Liver (tissue), 3 donors: ENCODE results near the gene ST6GALNAC5.
"Not testable (repeated sequence)": the region's sequence is repeated elsewhere in the genome, so short reads cannot be mapped to it uniquely, and the experiment has no call there.

Experiments used
- FOXA1 ChIP-seq: IDR thresholded peaks from 2 replicates; pipeline ENCODE4 v1.6.1; 2016; ENCODE audit warnings: antibody characterized with exemption
- FOXA2 ChIP-seq: IDR thresholded peaks from 2 replicates; pipeline ENCODE4 v1.6.1; 2016; ENCODE audit warnings: antibody characterized with exemption
- RAD21 ChIP-seq, 2 donors: IDR thresholded peaks; 2 replicates each; pipeline ENCODE4 v1.6.1; 2016; ENCODE audit warnings: antibody characterized with exemption in 2 of 2, mild to moderate bottlenecking in 2 of 2
- RXRA ChIP-seq, 2 donors: IDR thresholded peaks; 2 replicates each; pipeline ENCODE4 v1.6.1; 2017 to 2018; ENCODE audit warnings: antibody characterized with exemption in 2 of 2, mild to moderate bottlenecking in 1 of 2
- SP1 ChIP-seq: IDR thresholded peaks from 2 replicates; pipeline ENCODE4 v1.6.1; 2018; ENCODE audit warnings: antibody characterized with exemption, mild to moderate bottlenecking
- TAF1 ChIP-seq: conservative IDR thresholded peaks from 2 replicates; pipeline ENCODE4 v1.6.1; 2016; ENCODE audit warnings: antibody characterized with exemption, mild to moderate bottlenecking
- YY1 ChIP-seq: IDR thresholded peaks from 2 replicates; pipeline ENCODE4 v1.6.1; 2016; ENCODE audit warnings: antibody characterized with exemption, mild to moderate bottlenecking
- TF ChIP-seq, protein P1 (sequence below): fragments of 150-350 bp; IDR thresholded peaks from 2 replicates; pipeline ENCODE4 v1.5.1; 2017; ENCODE audit warnings: improper control_type of control experiment, low read depth, low read length; ENCODE audit not compliant: missing input control
- TF ChIP-seq, protein P2 (sequence below): IDR thresholded peaks from 2 replicates; pipeline ENCODE4 v1.6.1; 2016; ENCODE audit warnings: antibody characterized with exemption
- TF ChIP-seq, protein P3 (sequence below): IDR thresholded peaks from 2 replicates; pipeline ENCODE4 v1.6.1; 2016; ENCODE audit warnings: antibody characterized with exemption, mild to moderate bottlenecking
- donor health status: healthy.
- donor health status: healthy.

DNA sequence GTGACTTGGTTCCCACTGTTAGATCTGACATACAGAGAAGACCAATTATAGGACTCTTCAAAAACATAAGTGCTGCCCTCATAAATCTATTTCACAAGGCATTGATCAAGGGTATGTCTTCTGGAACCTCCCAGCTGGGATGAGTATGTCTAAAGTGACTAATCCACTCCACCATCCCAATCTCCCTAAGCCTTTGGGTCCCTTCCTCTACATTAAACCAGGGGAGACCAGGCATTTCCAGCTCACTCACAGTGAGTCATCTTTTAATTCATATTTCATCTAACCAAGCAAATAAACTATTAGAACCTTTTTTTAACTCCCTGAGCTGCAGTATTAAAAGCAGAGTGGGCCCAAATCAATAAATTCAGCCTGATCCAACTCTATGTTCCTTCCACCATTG lies 11.7 kb downstream of the ST6GALNAC5 start:
- not testable (repeated sequence) for TF ChIP-seq RAD21 (IDR thresholded peaks at IDR 0.05); FOXA1; FOXA2; SP1; TAF1; RXRA (IDR thresholded peaks at IDR 0.05); YY1
- TF ChIP-seq, protein P1, sequence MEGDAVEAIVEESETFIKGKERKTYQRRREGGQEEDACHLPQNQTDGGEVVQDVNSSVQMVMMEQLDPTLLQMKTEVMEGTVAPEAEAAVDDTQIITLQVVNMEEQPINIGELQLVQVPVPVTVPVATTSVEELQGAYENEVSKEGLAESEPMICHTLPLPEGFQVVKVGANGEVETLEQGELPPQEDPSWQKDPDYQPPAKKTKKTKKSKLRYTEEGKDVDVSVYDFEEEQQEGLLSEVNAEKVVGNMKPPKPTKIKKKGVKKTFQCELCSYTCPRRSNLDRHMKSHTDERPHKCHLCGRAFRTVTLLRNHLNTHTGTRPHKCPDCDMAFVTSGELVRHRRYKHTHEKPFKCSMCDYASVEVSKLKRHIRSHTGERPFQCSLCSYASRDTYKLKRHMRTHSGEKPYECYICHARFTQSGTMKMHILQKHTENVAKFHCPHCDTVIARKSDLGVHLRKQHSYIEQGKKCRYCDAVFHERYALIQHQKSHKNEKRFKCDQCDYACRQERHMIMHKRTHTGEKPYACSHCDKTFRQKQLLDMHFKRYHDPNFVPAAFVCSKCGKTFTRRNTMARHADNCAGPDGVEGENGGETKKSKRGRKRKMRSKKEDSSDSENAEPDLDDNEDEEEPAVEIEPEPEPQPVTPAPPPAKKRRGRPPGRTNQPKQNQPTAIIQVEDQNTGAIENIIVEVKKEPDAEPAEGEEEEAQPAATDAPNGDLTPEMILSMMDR: not testable (repeated sequence)
- TF ChIP-seq, protein P2, sequence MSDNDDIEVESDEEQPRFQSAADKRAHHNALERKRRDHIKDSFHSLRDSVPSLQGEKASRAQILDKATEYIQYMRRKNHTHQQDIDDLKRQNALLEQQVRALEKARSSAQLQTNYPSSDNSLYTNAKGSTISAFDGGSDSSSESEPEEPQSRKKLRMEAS: not testable (repeated sequence)
- TF ChIP-seq, protein P3, sequence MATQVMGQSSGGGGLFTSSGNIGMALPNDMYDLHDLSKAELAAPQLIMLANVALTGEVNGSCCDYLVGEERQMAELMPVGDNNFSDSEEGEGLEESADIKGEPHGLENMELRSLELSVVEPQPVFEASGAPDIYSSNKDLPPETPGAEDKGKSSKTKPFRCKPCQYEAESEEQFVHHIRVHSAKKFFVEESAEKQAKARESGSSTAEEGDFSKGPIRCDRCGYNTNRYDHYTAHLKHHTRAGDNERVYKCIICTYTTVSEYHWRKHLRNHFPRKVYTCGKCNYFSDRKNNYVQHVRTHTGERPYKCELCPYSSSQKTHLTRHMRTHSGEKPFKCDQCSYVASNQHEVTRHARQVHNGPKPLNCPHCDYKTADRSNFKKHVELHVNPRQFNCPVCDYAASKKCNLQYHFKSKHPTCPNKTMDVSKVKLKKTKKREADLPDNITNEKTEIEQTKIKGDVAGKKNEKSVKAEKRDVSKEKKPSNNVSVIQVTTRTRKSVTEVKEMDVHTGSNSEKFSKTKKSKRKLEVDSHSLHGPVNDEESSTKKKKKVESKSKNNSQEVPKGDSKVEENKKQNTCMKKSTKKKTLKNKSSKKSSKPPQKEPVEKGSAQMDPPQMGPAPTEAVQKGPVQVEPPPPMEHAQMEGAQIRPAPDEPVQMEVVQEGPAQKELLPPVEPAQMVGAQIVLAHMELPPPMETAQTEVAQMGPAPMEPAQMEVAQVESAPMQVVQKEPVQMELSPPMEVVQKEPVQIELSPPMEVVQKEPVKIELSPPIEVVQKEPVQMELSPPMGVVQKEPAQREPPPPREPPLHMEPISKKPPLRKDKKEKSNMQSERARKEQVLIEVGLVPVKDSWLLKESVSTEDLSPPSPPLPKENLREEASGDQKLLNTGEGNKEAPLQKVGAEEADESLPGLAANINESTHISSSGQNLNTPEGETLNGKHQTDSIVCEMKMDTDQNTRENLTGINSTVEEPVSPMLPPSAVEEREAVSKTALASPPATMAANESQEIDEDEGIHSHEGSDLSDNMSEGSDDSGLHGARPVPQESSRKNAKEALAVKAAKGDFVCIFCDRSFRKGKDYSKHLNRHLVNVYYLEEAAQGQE: not testable (repeated sequence)
